ENCODE results near the gene TSPAN17.
A peak's percentile ranks its signal among the peaks of the same experiment; 100 is the strongest.

Gene TSPAN17

GRCh38 chr5:176652136-176652535 lies 4.9 kb downstream of the TSPAN17 start:
- H3K9me3 ChIP-seq: no peaks in the 10 kb centered on the region
- H3K27me3 ChIP-seq: no peaks in the 10 kb centered on the region
- no peak overlapping the region for H3K4me3 ChIP-seq (ENCODE audit: low read depth, low read length)
- no peak for TF ChIP-seq CTCF (IDR thresholded peaks at IDR 0.05; ENCODE audit: low read depth, low read length)
- no peaks in the 10 kb centered on the region for H3K4me1 ChIP-seq
- no peaks in the 10 kb centered on the region for H3K36me3 ChIP-seq
- peak; percentile 62 for DNase-seq

GRCh38 chr5:176653401-176654385 lies 6.4 kb downstream of the TSPAN17 start:
- Histone ChIP-seq H3K9me3 (no peaks in the 10 kb centered on the region), H3K4me1 (no peaks in the 10 kb centered on the region), H3K27me3 (no peaks in the 10 kb centered on the region), H3K36me3 (no peaks in the 10 kb centered on the region), H3K4me3 (ENCODE audit: low read depth, low read length) (no peak overlapping the region)
- no peak for TF ChIP-seq CTCF (IDR thresholded peaks at IDR 0.05; ENCODE audit: low read depth, low read length)
- DNase-seq: no peak

GRCh38 chr5:176654856-176655255 lies 7.6 kb downstream of the TSPAN17 start:
- H3K4me3 ChIP-seq (ENCODE audit: low read depth, low read length): no peak overlapping the region
- H3K9me3 ChIP-seq: no peaks in the 10 kb centered on the region
- H3K27me3 ChIP-seq: no peaks in the 10 kb centered on the region
- no peak for DNase-seq
- TF ChIP-seq CTCF (IDR thresholded peaks at IDR 0.05; ENCODE audit: low read depth, low read length): no peak
- no peaks in the 10 kb centered on the region for H3K36me3 ChIP-seq
- H3K4me1 ChIP-seq: no peaks in the 10 kb centered on the region

- no peaks in the 10 kb centered on the region for H3K27me3 ChIP-seq
- no peak for DNase-seq
- H3K36me3 ChIP-seq: no peaks in the 10 kb centered on the region
- TF ChIP-seq CTCF (IDR thresholded peaks at IDR 0.05; ENCODE audit: low read depth, low read length): no peak
- no peaks in the 10 kb centered on the region for H3K4me1 ChIP-seq
- H3K4me3 ChIP-seq (ENCODE audit: low read depth, low read length): no peak overlapping the region
- H3K9me3 ChIP-seq: no peaks in the 10 kb centered on the region
Observed at GRCh38 chr5:176656467-176656990, 9.2 kb downstream of the TSPAN17 start.

- Histone ChIP-seq H3K36me3 (no peaks in the 10 kb centered on the region), H3K27me3 (no peaks in the 10 kb centered on the region), H3K4me3 (ENCODE audit: low read depth, low read length) (no peak overlapping the region), H3K4me1 (no peaks in the 10 kb centered on the region), H3K9me3 (no peaks in the 10 kb centered on the region)
- TF ChIP-seq CTCF (IDR thresholded peaks at IDR 0.05; ENCODE audit: low read depth, low read length): peak; percentile 99
- peak; percentile 82 for DNase-seq
Observed at GRCh38 chr5:176658007-176658599, 10.8 kb downstream of the TSPAN17 start.

Data from BE2C (cell line).